GM23338 (cell line): Measurements from ENCODE around the gene PIGR. TPM values are rescaled to one million over a fixed set of nuclear protein-coding genes. Genes with fewer than 3 reads are reported as not detected.

Experiments
- ATAC-seq: fragments of 200-7000 bp; cut with Tn5 transposase; 3 replicates; pipeline ENCODE4 v1.9.1; 2020
- DNase-seq: peaks from one replicate; pipeline ENCODE4 v3.0.0-alpha.2; 2015; ENCODE audit warnings: low spot score
- H2AFZ ChIP-seq: fragments of 200-600 bp; sonication (generic); 2 replicates; pipeline ENCODE4 v1.8.0; 2016; ENCODE audit warnings: antibody characterized with exemption, mild to moderate bottlenecking, moderate library complexity
- H3F3A ChIP-seq: fragments of 200-600 bp; sonication (generic); replicated peaks from 2 replicates; pipeline ENCODE4 v1.8.0; 2017; ENCODE audit warnings: antibody characterized with exemption, mixed run types, low read depth
- H3K27ac ChIP-seq: fragments of 200-600 bp; sonication (generic); 2 replicates; pipeline ENCODE4 v1.6.1; 2016; ENCODE audit warnings: low read depth
- H3K27me3 ChIP-seq: fragments of 200-600 bp; sonication (generic); 2 replicates; pipeline ENCODE4 v1.8.0; 2016; ENCODE audit warnings: mild to moderate bottlenecking, mixed run types, moderate library complexity; ENCODE audit not compliant: insufficient read depth
- H3K36me3 ChIP-seq: fragments of 200-600 bp; sonication (generic); 2 replicates; pipeline ENCODE4 v1.8.0; 2016; ENCODE audit warnings: mild to moderate bottlenecking; ENCODE audit not compliant: insufficient read depth
- H3K4me1 ChIP-seq: fragments of 200-600 bp; sonication (generic); 2 replicates; pipeline ENCODE4 v1.8.0; 2016; ENCODE audit warnings: mild to moderate bottlenecking, moderate library complexity; ENCODE audit not compliant: insufficient read depth
- H3K4me2 ChIP-seq: fragments of 200-600 bp; sonication (generic); 2 replicates; pipeline ENCODE4 v1.7.1; 2017; ENCODE audit warnings: mixed run types
- H3K4me3 ChIP-seq: fragments of 200-600 bp; sonication (generic); 2 replicates; pipeline ENCODE4 v1.6.1; 2016; ENCODE audit warnings: mixed run types
- H3K79me2 ChIP-seq: fragments of 200-600 bp; sonication (generic); replicated peaks from 2 replicates; pipeline ENCODE4 v1.8.0; 2017; ENCODE audit warnings: mild to moderate bottlenecking; ENCODE audit not compliant: insufficient read depth
- H3K9me2 ChIP-seq: fragments of 200-600 bp; sonication (generic); 2 replicates; pipeline ENCODE4 v1.8.0; 2017; ENCODE audit not compliant: insufficient read depth
- H4K20me1 ChIP-seq: fragments of 200-600 bp; sonication (generic); replicated peaks from 2 replicates; pipeline ENCODE4 v1.8.0; 2017; ENCODE audit warnings: mild to moderate bottlenecking; ENCODE audit not compliant: insufficient read depth
- H3K27ac Mint-ChIP-seq: 2 replicates; pipeline ENCODE4 v1.8.0; 2020; ENCODE audit warnings: inconsistent platforms, mild to moderate bottlenecking, moderate library complexity, mixed read lengths
- H3K27me3 Mint-ChIP-seq: 3 replicates; pipeline ENCODE4 v1.8.0; 2022; ENCODE audit warnings: low read depth, mild to moderate bottlenecking, moderate library complexity, mixed read lengths, inconsistent platforms; ENCODE audit not compliant: insufficient read depth, poor library complexity
- H3K36me3 Mint-ChIP-seq: 3 replicates; pipeline ENCODE4 v1.8.0; 2021; ENCODE audit warnings: low read depth, mild to moderate bottlenecking, inconsistent platforms, moderate library complexity, mixed read lengths
- H3K4me1 Mint-ChIP-seq: 3 replicates; pipeline ENCODE4 v1.8.0; 2020; ENCODE audit warnings: mild to moderate bottlenecking, inconsistent platforms, mixed read lengths
- H3K4me3 Mint-ChIP-seq: 3 replicates; pipeline ENCODE4 v1.8.0; 2021; ENCODE audit warnings: moderate library complexity, mild to moderate bottlenecking, inconsistent platforms, mixed read lengths
- H3K9me3 Mint-ChIP-seq: 3 replicates; pipeline ENCODE4 v1.8.0; 2020; ENCODE audit warnings: moderate library complexity, mild to moderate bottlenecking, inconsistent platforms, mixed read lengths
- CREB1 ChIP-seq: fragments of 250-450 bp; sonication (Bioruptor Pico); IDR thresholded peaks from 2 replicates; pipeline ENCODE4 v1.5.0; 2020; ENCODE audit warnings: low read depth, mild to moderate bottlenecking, moderate library complexity
- EZH2 ChIP-seq: fragments of 200-600 bp; sonication (generic); IDR thresholded peaks from one replicate; pipeline ENCODE4 v1.8.0; 2017; ENCODE audit warnings: antibody characterized with exemption, mild to moderate bottlenecking, low read depth; ENCODE audit not compliant: unreplicated experiment
- EZH2phosphoT487 ChIP-seq: fragments of 200-600 bp; sonication (generic); IDR thresholded peaks from one replicate; pipeline ENCODE4 v1.8.1; 2018; ENCODE audit warnings: antibody characterized with exemption; ENCODE audit not compliant: unreplicated experiment
- JUNB ChIP-seq: IDR thresholded peaks from one replicate; pipeline ENCODE4 v1.6.1; 2016; ENCODE audit warnings: antibody characterized with exemption; ENCODE audit not compliant: unreplicated experiment
- NANOG ChIP-seq: IDR thresholded peaks from 2 replicates; pipeline ENCODE4 v1.6.1; 2016; ENCODE audit warnings: antibody characterized with exemption, borderline replicate concordance
- POLR2AphosphoS5 ChIP-seq: IDR thresholded peaks from 2 replicates; pipeline ENCODE4 v1.6.1; 2016; ENCODE audit warnings: antibody characterized with exemption, low read depth
- STAT1 ChIP-seq: IDR thresholded peaks from one replicate; pipeline ENCODE4 v1.6.1; 2016; ENCODE audit warnings: antibody characterized with exemption; ENCODE audit not compliant: unreplicated experiment
- ZNF114 ChIP-seq: fragments of 250-450 bp; sonication (Bioruptor Pico); IDR thresholded peaks from 2 replicates; pipeline ENCODE4 v1.5.0; 2020; ENCODE audit warnings: mild to moderate bottlenecking, moderate library complexity
- ZNF331 ChIP-seq: fragments of 250-450 bp; sonication (Bioruptor Pico); IDR thresholded peaks from 2 replicates; pipeline ENCODE4 v1.5.0; 2020; ENCODE audit warnings: low read depth, mild to moderate bottlenecking, moderate library complexity
- polyA plus RNA-seq: library from polyadenylated mRNA; unstranded; fragments of >200 nt; fragmentation: Nextera tagmentation; extraction: Ambion mirVana; gene quantifications from 2 replicates; pipeline ENCODE4 v1.2.1, GENCODE V29; 2016
- total RNA-seq: library from RNA; depleted of rRNA; stranded (reverse); fragments of >200 nt; shearing (Covaris generic); gene quantifications from 2 replicates; pipeline ENCODE4 v1.2.3, GENCODE V29; 2014
- TF ChIP-seq, protein P1 (sequence below), 2 experiments: fragments of 200-600 bp in 1 of 2; sonication (generic) in 1 of 2; conservative IDR thresholded peaks; 2 replicates each; pipeline versions ENCODE4 v1.5.1 to v1.6.1; 2016 to 2017; ENCODE audit warnings: antibody characterized with exemption in 2 of 2, low read depth in 2 of 2, mild to moderate bottlenecking in 2 of 2, moderate library complexity in 1 of 2
- TF ChIP-seq, protein P2 (sequence below): IDR thresholded peaks from one replicate; pipeline ENCODE4 v1.6.1; 2018; ENCODE audit warnings: antibody characterized with exemption; ENCODE audit not compliant: unreplicated experiment
- TF ChIP-seq, protein P3 (sequence below): IDR thresholded peaks from 2 replicates; pipeline ENCODE4 v1.6.1; 2016; ENCODE audit warnings: antibody characterized with exemption
- TF ChIP-seq, protein P4 (sequence below): fragments of 250-450 bp; sonication (Bioruptor Pico); IDR thresholded peaks from 2 replicates; pipeline ENCODE4 v1.5.0; 2020; ENCODE audit warnings: mild to moderate bottlenecking, moderate library complexity

The PIGR gene
- total and polyA plus RNA-seq, 2 experiments from 2014 or later, result not detected

DNA sequence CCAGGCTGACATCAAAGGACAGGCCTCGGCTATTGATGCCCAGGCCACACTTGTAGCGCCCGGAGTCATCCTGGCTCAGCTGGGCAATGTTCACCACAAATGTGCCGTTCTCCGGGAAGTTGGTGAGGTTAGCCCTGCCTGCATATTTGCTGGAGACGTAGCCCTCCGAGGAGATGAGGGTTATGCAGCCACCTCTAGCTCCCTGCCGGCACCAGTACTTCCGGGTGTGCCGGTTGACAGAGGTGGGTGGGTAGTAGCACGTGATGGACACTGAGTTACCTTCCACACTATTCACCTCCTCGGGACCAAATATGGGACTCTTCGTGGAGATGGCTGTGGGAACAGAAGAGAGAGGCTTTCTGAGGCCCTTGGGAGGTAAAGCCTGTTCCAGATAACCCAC, 7.1 kb downstream of the PIGR start:
- TF ChIP-seq STAT1, result no peak
- TF ChIP-seq ZNF114 (CRISPR knock-in tag), result no peak
- TF ChIP-seq CREB1, result no peak
- TF ChIP-seq, protein P1, sequence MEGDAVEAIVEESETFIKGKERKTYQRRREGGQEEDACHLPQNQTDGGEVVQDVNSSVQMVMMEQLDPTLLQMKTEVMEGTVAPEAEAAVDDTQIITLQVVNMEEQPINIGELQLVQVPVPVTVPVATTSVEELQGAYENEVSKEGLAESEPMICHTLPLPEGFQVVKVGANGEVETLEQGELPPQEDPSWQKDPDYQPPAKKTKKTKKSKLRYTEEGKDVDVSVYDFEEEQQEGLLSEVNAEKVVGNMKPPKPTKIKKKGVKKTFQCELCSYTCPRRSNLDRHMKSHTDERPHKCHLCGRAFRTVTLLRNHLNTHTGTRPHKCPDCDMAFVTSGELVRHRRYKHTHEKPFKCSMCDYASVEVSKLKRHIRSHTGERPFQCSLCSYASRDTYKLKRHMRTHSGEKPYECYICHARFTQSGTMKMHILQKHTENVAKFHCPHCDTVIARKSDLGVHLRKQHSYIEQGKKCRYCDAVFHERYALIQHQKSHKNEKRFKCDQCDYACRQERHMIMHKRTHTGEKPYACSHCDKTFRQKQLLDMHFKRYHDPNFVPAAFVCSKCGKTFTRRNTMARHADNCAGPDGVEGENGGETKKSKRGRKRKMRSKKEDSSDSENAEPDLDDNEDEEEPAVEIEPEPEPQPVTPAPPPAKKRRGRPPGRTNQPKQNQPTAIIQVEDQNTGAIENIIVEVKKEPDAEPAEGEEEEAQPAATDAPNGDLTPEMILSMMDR (conservative IDR thresholded peaks at IDR 0.05; ENCODE audit: low read depth in 2 of 2), result no peak
- no peak for TF ChIP-seq NANOG
- TF ChIP-seq, protein P2, sequence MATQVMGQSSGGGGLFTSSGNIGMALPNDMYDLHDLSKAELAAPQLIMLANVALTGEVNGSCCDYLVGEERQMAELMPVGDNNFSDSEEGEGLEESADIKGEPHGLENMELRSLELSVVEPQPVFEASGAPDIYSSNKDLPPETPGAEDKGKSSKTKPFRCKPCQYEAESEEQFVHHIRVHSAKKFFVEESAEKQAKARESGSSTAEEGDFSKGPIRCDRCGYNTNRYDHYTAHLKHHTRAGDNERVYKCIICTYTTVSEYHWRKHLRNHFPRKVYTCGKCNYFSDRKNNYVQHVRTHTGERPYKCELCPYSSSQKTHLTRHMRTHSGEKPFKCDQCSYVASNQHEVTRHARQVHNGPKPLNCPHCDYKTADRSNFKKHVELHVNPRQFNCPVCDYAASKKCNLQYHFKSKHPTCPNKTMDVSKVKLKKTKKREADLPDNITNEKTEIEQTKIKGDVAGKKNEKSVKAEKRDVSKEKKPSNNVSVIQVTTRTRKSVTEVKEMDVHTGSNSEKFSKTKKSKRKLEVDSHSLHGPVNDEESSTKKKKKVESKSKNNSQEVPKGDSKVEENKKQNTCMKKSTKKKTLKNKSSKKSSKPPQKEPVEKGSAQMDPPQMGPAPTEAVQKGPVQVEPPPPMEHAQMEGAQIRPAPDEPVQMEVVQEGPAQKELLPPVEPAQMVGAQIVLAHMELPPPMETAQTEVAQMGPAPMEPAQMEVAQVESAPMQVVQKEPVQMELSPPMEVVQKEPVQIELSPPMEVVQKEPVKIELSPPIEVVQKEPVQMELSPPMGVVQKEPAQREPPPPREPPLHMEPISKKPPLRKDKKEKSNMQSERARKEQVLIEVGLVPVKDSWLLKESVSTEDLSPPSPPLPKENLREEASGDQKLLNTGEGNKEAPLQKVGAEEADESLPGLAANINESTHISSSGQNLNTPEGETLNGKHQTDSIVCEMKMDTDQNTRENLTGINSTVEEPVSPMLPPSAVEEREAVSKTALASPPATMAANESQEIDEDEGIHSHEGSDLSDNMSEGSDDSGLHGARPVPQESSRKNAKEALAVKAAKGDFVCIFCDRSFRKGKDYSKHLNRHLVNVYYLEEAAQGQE, result no peak
- TF ChIP-seq, protein P3, sequence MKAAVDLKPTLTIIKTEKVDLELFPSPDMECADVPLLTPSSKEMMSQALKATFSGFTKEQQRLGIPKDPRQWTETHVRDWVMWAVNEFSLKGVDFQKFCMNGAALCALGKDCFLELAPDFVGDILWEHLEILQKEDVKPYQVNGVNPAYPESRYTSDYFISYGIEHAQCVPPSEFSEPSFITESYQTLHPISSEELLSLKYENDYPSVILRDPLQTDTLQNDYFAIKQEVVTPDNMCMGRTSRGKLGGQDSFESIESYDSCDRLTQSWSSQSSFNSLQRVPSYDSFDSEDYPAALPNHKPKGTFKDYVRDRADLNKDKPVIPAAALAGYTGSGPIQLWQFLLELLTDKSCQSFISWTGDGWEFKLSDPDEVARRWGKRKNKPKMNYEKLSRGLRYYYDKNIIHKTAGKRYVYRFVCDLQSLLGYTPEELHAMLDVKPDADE, result no peak
- no peak for TF ChIP-seq EZH2
- no peak for TF ChIP-seq POLR2AphosphoS5
- TF ChIP-seq, protein P4, sequence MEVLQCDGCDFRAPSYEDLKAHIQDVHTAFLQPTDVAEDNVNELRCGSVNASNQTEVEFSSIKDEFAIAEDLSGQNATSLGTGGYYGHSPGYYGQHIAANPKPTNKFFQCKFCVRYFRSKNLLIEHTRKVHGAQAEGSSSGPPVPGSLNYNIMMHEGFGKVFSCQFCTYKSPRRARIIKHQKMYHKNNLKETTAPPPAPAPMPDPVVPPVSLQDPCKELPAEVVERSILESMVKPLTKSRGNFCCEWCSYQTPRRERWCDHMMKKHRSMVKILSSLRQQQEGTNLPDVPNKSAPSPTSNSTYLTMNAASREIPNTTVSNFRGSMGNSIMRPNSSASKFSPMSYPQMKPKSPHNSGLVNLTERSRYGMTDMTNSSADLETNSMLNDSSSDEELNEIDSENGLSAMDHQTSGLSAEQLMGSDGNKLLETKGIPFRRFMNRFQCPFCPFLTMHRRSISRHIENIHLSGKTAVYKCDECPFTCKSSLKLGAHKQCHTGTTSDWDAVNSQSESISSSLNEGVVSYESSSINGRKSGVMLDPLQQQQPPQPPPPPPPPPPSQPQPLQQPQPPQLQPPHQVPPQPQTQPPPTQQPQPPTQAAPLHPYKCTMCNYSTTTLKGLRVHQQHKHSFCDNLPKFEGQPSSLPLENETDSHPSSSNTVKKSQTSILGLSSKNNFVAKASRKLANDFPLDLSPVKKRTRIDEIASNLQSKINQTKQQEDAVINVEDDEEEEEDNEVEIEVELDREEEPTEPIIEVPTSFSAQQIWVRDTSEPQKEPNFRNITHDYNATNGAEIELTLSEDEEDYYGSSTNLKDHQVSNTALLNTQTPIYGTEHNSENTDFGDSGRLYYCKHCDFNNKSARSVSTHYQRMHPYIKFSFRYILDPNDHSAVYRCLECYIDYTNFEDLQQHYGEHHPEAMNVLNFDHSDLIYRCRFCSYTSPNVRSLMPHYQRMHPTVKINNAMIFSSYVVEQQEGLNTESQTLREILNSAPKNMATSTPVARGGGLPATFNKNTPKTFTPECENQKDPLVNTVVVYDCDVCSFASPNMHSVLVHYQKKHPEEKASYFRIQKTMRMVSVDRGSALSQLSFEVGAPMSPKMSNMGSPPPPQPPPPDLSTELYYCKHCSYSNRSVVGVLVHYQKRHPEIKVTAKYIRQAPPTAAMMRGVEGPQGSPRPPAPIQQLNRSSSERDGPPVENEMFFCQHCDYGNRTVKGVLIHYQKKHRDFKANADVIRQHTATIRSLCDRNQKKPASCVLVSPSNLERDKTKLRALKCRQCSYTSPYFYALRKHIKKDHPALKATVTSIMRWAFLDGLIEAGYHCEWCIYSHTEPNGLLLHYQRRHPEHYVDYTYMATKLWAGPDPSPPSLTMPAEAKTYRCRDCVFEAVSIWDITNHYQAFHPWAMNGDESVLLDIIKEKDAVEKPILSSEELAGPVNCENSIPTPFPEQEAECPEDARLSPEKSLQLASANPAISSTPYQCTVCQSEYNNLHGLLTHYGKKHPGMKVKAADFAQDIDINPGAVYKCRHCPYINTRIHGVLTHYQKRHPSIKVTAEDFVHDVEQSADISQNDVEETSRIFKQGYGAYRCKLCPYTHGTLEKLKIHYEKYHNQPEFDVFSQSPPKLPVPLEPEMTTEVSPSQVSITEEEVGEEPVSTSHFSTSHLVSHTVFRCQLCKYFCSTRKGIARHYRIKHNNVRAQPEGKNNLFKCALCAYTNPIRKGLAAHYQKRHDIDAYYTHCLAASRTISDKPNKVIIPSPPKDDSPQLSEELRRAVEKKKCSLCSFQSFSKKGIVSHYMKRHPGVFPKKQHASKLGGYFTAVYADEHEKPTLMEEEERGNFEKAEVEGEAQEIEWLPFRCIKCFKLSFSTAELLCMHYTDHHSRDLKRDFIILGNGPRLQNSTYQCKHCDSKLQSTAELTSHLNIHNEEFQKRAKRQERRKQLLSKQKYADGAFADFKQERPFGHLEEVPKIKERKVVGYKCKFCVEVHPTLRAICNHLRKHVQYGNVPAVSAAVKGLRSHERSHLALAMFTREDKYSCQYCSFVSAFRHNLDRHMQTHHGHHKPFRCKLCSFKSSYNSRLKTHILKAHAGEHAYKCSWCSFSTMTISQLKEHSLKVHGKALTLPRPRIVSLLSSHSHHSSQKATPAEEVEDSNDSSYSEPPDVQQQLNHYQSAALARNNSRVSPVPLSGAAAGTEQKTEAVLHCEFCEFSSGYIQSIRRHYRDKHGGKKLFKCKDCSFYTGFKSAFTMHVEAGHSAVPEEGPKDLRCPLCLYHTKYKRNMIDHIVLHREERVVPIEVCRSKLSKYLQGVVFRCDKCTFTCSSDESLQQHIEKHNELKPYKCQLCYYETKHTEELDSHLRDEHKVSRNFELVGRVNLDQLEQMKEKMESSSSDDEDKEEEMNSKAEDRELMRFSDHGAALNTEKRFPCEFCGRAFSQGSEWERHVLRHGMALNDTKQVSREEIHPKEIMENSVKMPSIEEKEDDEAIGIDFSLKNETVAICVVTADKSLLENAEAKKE (CRISPR knock-in tag), result no peak
- TF ChIP-seq ZNF331 (CRISPR knock-in tag), result no peak
- TF ChIP-seq JUNB, result no peak
- no peak for TF ChIP-seq EZH2phosphoT487
- Mint-ChIP-seq H3K9me3 (no peaks in the 10 kb centered on the region), H3K27ac (no peak overlapping the region), H3K27me3 (peaks cover 1% of the 10 kb centered on the region), H3K4me1 (no peaks in the 10 kb centered on the region), H3K36me3 (no peaks in the 10 kb centered on the region), H3K4me3 (no peak overlapping the region)
- no peak overlapping the region for H3K4me3 ChIP-seq
- DNase-seq (no peak), ATAC-seq (no peak)
- no peaks in the 10 kb centered on the region for H3K79me2 ChIP-seq
- peaks cover 5% of the 10 kb centered on the region; the same call in 1 of the 2 replicates for H3K9me2 ChIP-seq
- H4K20me1 ChIP-seq, result no peaks in the 10 kb centered on the region
- no peaks in the 10 kb centered on the region for H3K36me3 ChIP-seq
- no peaks in the 10 kb centered on the region for H3K4me1 ChIP-seq
- no peaks in the 10 kb centered on the region for H3F3A ChIP-seq
- H3K27ac ChIP-seq, result no peak overlapping the region
- no peak overlapping the region for H2AFZ ChIP-seq
- no peak overlapping the region for H3K4me2 ChIP-seq
- H3K27me3 ChIP-seq, result no peaks in the 10 kb centered on the region
